Measurements from ENCODE around the gene PRSS16.

The PRSS16 gene

GRCh38 chr6:27275025-27275956 lies 27.8 kb downstream of the PRSS16 start:
- no peak for TF ChIP-seq CTCF (IDR thresholded peaks at IDR 0.05)

GRCh38 chr6:27279513-27280063 lies 32.1 kb downstream of the PRSS16 start:
- Histone ChIP-seq H3K27ac (no peak overlapping the region), H3K4me3 (no peak overlapping the region)
- no peak for DNase-seq (ENCODE audit: low spot score)
- no peak for TF ChIP-seq CTCF (IDR thresholded peaks at IDR 0.05)

More at GRCh38 chr6:27275025-27275956, 27.8 kb downstream of the PRSS16 start:
- no peak overlapping the region for H3K4me3 ChIP-seq
- H3K27ac ChIP-seq = no peak overlapping the region
- DNase-seq (ENCODE audit: low spot score) = no peak

- H3K4me3 ChIP-seq = no peak overlapping the region
- H3K27ac ChIP-seq = no peak overlapping the region
- TF ChIP-seq CTCF (IDR thresholded peaks at IDR 0.05) = no peak
- no peak for DNase-seq (ENCODE audit: low spot score)
Measured at GRCh38 chr6:27280064-27280539, 32.6 kb downstream of the PRSS16 start.

GRCh38 chr6:27280540-27281000 lies 33.1 kb downstream of the PRSS16 start:
- H3K4me3 ChIP-seq = no peak overlapping the region
- no peak for DNase-seq (ENCODE audit: low spot score)
- no peak overlapping the region for H3K27ac ChIP-seq
- no peak for TF ChIP-seq CTCF (IDR thresholded peaks at IDR 0.05)

- Histone ChIP-seq H3K27ac (no peak overlapping the region), H3K4me3 (no peak overlapping the region)
- DNase-seq (ENCODE audit: low spot score) = no peak
- no peak for TF ChIP-seq CTCF (IDR thresholded peaks at IDR 0.05)
Measured at GRCh38 chr6:27281105-27281539, 33.6 kb downstream of the PRSS16 start.

- TF ChIP-seq CTCF (IDR thresholded peaks at IDR 0.05) = no peak
- H3K27ac ChIP-seq = no peak overlapping the region
- DNase-seq (ENCODE audit: low spot score) = no peak
- H3K4me3 ChIP-seq = no peak overlapping the region
Measured at GRCh38 chr6:27281569-27281968, 34.1 kb downstream of the PRSS16 start.
